CD14-positive monocyte (primary cell): ENCODE measurements around the gene ZNF410. TPM values are rescaled to one million over a fixed set of nuclear protein-coding genes. Genes with fewer than 3 reads are reported as not detected.

Source experiments
- DNase-seq, 3 donors: peaks; one replicate each; pipeline ENCODE4 v3.0.0-alpha.2; 2011 to 2022
- H2AFZ ChIP-seq: 2 replicates; pipeline ENCODE4 v1.6.0; 2012; ENCODE audit warnings: mild to moderate bottlenecking, low read depth, low read length, inconsistent platforms; ENCODE audit not compliant: insufficient read depth, poor library complexity, severe bottlenecking
- H3K27ac ChIP-seq, 2 donors: 1 replicate in 1 of 2; 2 replicates in 1 of 2; pipeline ENCODE4 v1.5.1; 2012 to 2013; ENCODE audit warnings: low read length in 2 of 2, control low read depth in 1 of 2, inconsistent platforms in 1 of 2, low read depth in 1 of 2, mild to moderate bottlenecking in 1 of 2
- H3K27me3 ChIP-seq, 2 donors: one replicate each; pipeline versions ENCODE4 v1.6.0 to v1.6.1; 2011 to 2013; ENCODE audit warnings: low read length in 2 of 2; ENCODE audit not compliant: control insufficient read depth in 2 of 2, insufficient read depth in 2 of 2
- H3K36me3 ChIP-seq, 2 donors: replicated peaks in 1 of 2; 1 replicate in 1 of 2; 2 replicates in 1 of 2; pipeline versions ENCODE4 v1.5.1 to v1.6.1; 2012 to 2013; ENCODE audit warnings: low read length in 2 of 2, control low read depth in 1 of 2, inconsistent platforms in 1 of 2, mild to moderate bottlenecking in 1 of 2; ENCODE audit not compliant: insufficient read depth in 2 of 2, control insufficient read depth in 1 of 2
- H3K4me1 ChIP-seq, 2 donors: 1 replicate in 1 of 2; 2 replicates in 1 of 2; pipeline versions ENCODE4 v1.5.1 to v1.6.1; 2012 to 2013; ENCODE audit warnings: low read length in 2 of 2, control low read depth in 1 of 2, inconsistent platforms in 1 of 2, mild to moderate bottlenecking in 1 of 2, moderate library complexity in 1 of 2; ENCODE audit not compliant: insufficient read depth in 2 of 2, control insufficient read depth in 1 of 2
- H3K4me2 ChIP-seq: replicated peaks from 2 replicates; pipeline ENCODE3; 2012; ENCODE audit warnings: low read length, moderate library complexity, mild to moderate bottlenecking; ENCODE audit not compliant: poor library complexity, severe bottlenecking; ENCODE audit errors: extremely low read depth
- H3K4me3 ChIP-seq, 3 experiments: fragments of 200-600 bp in 1 of 3; sonication (generic) in 1 of 3; replicated peaks in 1 of 3; 1 replicate in 2 of 3; 2 replicates in 1 of 3; pipeline ENCODE4 v1.5.1; 2011 to 2013; ENCODE audit warnings: low read length in 3 of 3, mild to moderate bottlenecking in 3 of 3, control low read depth in 2 of 3, low read depth in 2 of 3, inconsistent platforms in 1 of 3, moderate library complexity in 1 of 3
- H3K79me2 ChIP-seq: 2 replicates; pipeline ENCODE4 v1.6.0; 2012; ENCODE audit warnings: mild to moderate bottlenecking, control low read depth, inconsistent platforms, low read length, moderate library complexity; ENCODE audit not compliant: insufficient read depth
- H3K9ac ChIP-seq: 2 replicates; pipeline ENCODE4 v1.6.0; 2017; ENCODE audit warnings: low read length, mild to moderate bottlenecking; ENCODE audit not compliant: insufficient read depth, poor library complexity, severe bottlenecking
- H3K9me3 ChIP-seq, 2 donors: replicated peaks in 1 of 2; 1 replicate in 1 of 2; 2 replicates in 1 of 2; pipeline versions ENCODE4 v1.5.1 to v1.6.1; 2012 to 2013; ENCODE audit warnings: low read length in 2 of 2, control low read depth in 1 of 2; ENCODE audit not compliant: control insufficient read depth in 1 of 2, insufficient read depth in 1 of 2
- H4K20me1 ChIP-seq: 2 replicates; pipeline ENCODE4 v1.6.0; 2012; ENCODE audit warnings: mild to moderate bottlenecking, low read length, control low read depth, moderate library complexity; ENCODE audit not compliant: insufficient read depth
- H3K27ac Mint-ChIP-seq, 7 donors: one replicate each; pipeline ENCODE4 v1.8.0; 2020; ENCODE audit warnings: mild to moderate bottlenecking in 7 of 7, mixed read lengths in 7 of 7, moderate library complexity in 6 of 7, inconsistent platforms in 2 of 7
- H3K27me3 Mint-ChIP-seq, 3 donors: one replicate each; pipeline ENCODE4 v1.8.0; 2021 to 2022; ENCODE audit warnings: low read depth in 3 of 3, mild to moderate bottlenecking in 3 of 3, mixed read lengths in 3 of 3, moderate library complexity in 3 of 3, inconsistent platforms in 1 of 3
- H3K36me3 Mint-ChIP-seq, 2 donors: one replicate each; pipeline ENCODE4 v1.8.0; 2020; ENCODE audit warnings: mixed read lengths in 2 of 2, inconsistent platforms in 1 of 2, mild to moderate bottlenecking in 1 of 2
- H3K4me1 Mint-ChIP-seq: one replicate; pipeline ENCODE4 v1.8.0; 2020; ENCODE audit warnings: mild to moderate bottlenecking, mixed read lengths
- H3K4me3 Mint-ChIP-seq, 2 donors: one replicate each; pipeline ENCODE4 v1.8.0; 2020; ENCODE audit warnings: mild to moderate bottlenecking in 2 of 2, mixed read lengths in 2 of 2, moderate library complexity in 1 of 2
- H3K9me3 Mint-ChIP-seq, 7 donors: one replicate each; pipeline ENCODE4 v1.8.0; 2020 to 2022; ENCODE audit warnings: mixed read lengths in 7 of 7, mild to moderate bottlenecking in 6 of 7, moderate library complexity in 6 of 7, inconsistent platforms in 2 of 7
- CTCF ChIP-seq: fragments of 200-600 bp; IDR thresholded peaks from one replicate; pipeline ENCODE4 v1.8.0; 2022; ENCODE audit warnings: antibody characterized with exemption, mild to moderate bottlenecking
- WGBS: methylation state at CpG from one replicate; pipeline ENCODE4 v1.1.5; 2013; ENCODE audit warnings: missing lambda C conversion rate; ENCODE audit not compliant: insufficient coverage; 5-methylcytosine and 5-hydroxymethylcytosine counted together
- intact Hi-C, 2 donors: fragments of 100-400 bp; cut with micrococcal nuclease; formaldehyde crosslinking; loops; one replicate each; pipeline versions ENCODE4 v1.15.0 to v1.15.1; 2023
- polyA plus RNA-seq, 3 donors: library from polyadenylated mRNA; depleted of rRNA in 1 of 3; unstranded in 2 of 3; stranded (reverse) in 1 of 3; fragments of 300-500 nt in 2 of 3; fragments of >200 nt in 1 of 3; fragmentation: Illumina TruSeq in 2 of 3; gene quantifications; 1 replicate in 2 of 3; 2 replicates in 1 of 3; pipeline ENCODE4 v1.2.3, GENCODE V29; 2012 to 2021

The ZNF410 gene
- polyA plus RNA-seq, 3 donors = 20.4 to 53.3 (median 42.5) TPM

- Mint-ChIP-seq H3K27me3 (peaks cover 0 to 4% (median 1%) of the 10 kb centered on the region in 3 donors), H3K9me3 (peaks cover 0 to 2% (median 0%) of the 10 kb centered on the region in 7 donors), H3K36me3 (peaks cover 16 to 20% of the 10 kb centered on the region in 2 donors), H3K27ac (peak overlapping the region; percentile 75 to 90 (median 85)), H3K4me1 (peaks cover 37% of the 10 kb centered on the region), H3K4me3 (peak overlapping the region in 1 of 2 donors; percentile 11)
- H3K4me2 ChIP-seq = no peak overlapping the region
- intact Hi-C loops = loop anchor here in 1 of 2 donors (10.0 kb wide), 1 partner anchor 73 kb away; the partner anchor contains the start of genes BBOF1 and ENTPD5
- WGBS = 56% methylated on average over 2 of the region's 7 CpGs
- H3K4me3 ChIP-seq = peak overlapping the region in 1 of 3 experiments; percentile 1
- H3K27ac ChIP-seq = peak overlapping the region; percentile 68 to 81
- H3K9me3 ChIP-seq = no peaks in the 10 kb centered on the region
- H3K36me3 ChIP-seq = peaks cover 5 to 17% of the 10 kb centered on the region in 2 donors
- DNase-seq = no peak
- peaks cover 33 to 35% of the 10 kb centered on the region in 2 donors for H3K4me1 ChIP-seq
- no peaks in the 10 kb centered on the region for H3K79me2 ChIP-seq
- H3K27me3 ChIP-seq = no peaks in the 10 kb centered on the region
- TF ChIP-seq CTCF = no peak
- H4K20me1 ChIP-seq = no peaks in the 10 kb centered on the region
- peak overlapping the region; percentile 53 for H2AFZ ChIP-seq
- H3K9ac ChIP-seq = peak overlapping the region; percentile 30
Observed at GRCh38 chr14:73942180-73942579, 55.5 kb downstream of the ZNF410 start.

GRCh38 chr14:73943083-73943482 is 56.4 kb downstream of the ZNF410 start:
- H3K36me3 ChIP-seq = peaks cover 3 to 17% of the 10 kb centered on the region in 2 donors
- WGBS = 4% methylated on average over 4 of the region's 4 CpGs
- intact Hi-C loops = loop anchor here in 1 of 2 donors (10.0 kb wide), 1 partner anchor 72 kb away; the partner anchor contains the start of genes BBOF1 and ENTPD5
- peak overlapping the region; percentile 22 for H3K4me2 ChIP-seq
- no peak overlapping the region for H3K9ac ChIP-seq
- H3K27ac Mint-ChIP-seq = peak overlapping the region; percentile 75 to 90 (median 85)
- TF ChIP-seq CTCF = no peak
- H3K4me3 Mint-ChIP-seq = peak overlapping the region; percentile 1 to 47
- H3K4me3 ChIP-seq = peak overlapping the region in 1 of 3 experiments; percentile 20
- H4K20me1 ChIP-seq = no peaks in the 10 kb centered on the region
- no peaks in the 10 kb centered on the region for H3K9me3 ChIP-seq
- peak overlapping the region; percentile 43 to 68 for H3K27ac ChIP-seq
- H3K27me3 ChIP-seq = no peaks in the 10 kb centered on the region
- H3K36me3 Mint-ChIP-seq = peaks cover 11 to 12% of the 10 kb centered on the region in 2 donors
- H3K27me3 Mint-ChIP-seq = peaks cover 0 to 4% (median 1%) of the 10 kb centered on the region in 3 donors
- peaks cover 33 to 35% of the 10 kb centered on the region in 2 donors for H3K4me1 ChIP-seq
- peaks cover 37% of the 10 kb centered on the region for H3K4me1 Mint-ChIP-seq
- peaks cover 0 to 2% (median 0%) of the 10 kb centered on the region in 7 donors for H3K9me3 Mint-ChIP-seq
- H2AFZ ChIP-seq = peak overlapping the region; percentile 33
- peak; percentile 74 to 89 (median 78) for DNase-seq
- H3K79me2 ChIP-seq = no peaks in the 10 kb centered on the region
